Thymus (tissue), 11 donors: Measurements from ENCODE around the gene STK24. TPM values are rescaled to one million over a fixed set of nuclear protein-coding genes. Genes with fewer than 3 reads are reported as not detected.

Experiments
- DNase-seq, 9 donors: peaks; one replicate each; pipeline ENCODE4 v3.0.0-alpha.2; 2013; ENCODE audit warnings: low spot score in 9 of 9, low read depth in 6 of 9, missing footprints in 1 of 9
- H3K27ac ChIP-seq, 2 donors: one replicate each; pipeline ENCODE4 v1.5.1; 2013; ENCODE audit warnings: control low read depth in 1 of 2, low read depth in 1 of 2, low read length in 1 of 2, mild to moderate bottlenecking in 1 of 2, moderate library complexity in 1 of 2
- H3K27me3 ChIP-seq, 2 donors: one replicate each; pipeline ENCODE4 v1.5.1; 2013; ENCODE audit warnings: low read length in 1 of 2; ENCODE audit not compliant: control insufficient read depth in 2 of 2, insufficient read depth in 1 of 2
- H3K36me3 ChIP-seq, 2 donors: one replicate each; pipeline ENCODE4 v1.5.1; 2013; ENCODE audit warnings: low read length in 1 of 2, mild to moderate bottlenecking in 1 of 2, moderate library complexity in 1 of 2; ENCODE audit not compliant: control insufficient read depth in 2 of 2, insufficient read depth in 2 of 2
- H3K4me1 ChIP-seq, 2 donors: one replicate each; pipeline ENCODE4 v1.5.1; 2013; ENCODE audit warnings: low read length in 2 of 2; ENCODE audit not compliant: control insufficient read depth in 2 of 2, insufficient read depth in 2 of 2
- H3K4me3 ChIP-seq, 2 donors: one replicate each; pipeline ENCODE4 v1.5.1; 2013; ENCODE audit warnings: low read length in 2 of 2, control low read depth in 1 of 2, mild to moderate bottlenecking in 1 of 2
- H3K9me3 ChIP-seq, 2 donors: one replicate each; pipeline ENCODE4 v1.5.1; 2013; ENCODE audit warnings: low read length in 1 of 2, mild to moderate bottlenecking in 1 of 2; ENCODE audit not compliant: control insufficient read depth in 2 of 2, insufficient read depth in 1 of 2
- WGBS: extraction: QIAGEN DNeasy Blood & Tissue Kit; methylation state at CpG from one replicate; pipeline ENCODE4 v1.1.7; 2013; 5-methylcytosine and 5-hydroxymethylcytosine counted together
- polyA plus RNA-seq: library from polyadenylated mRNA; stranded (reverse); fragments of 200-250 nt; gene quantifications from one replicate; pipeline ENCODE4 v1.2.3, GENCODE V29; 2013
- total RNA-seq: library from RNA; stranded (reverse); fragments of 120-200 nt; gene quantifications from one replicate; pipeline ENCODE4 v1.2.4, GENCODE V29; 2013
- donor health status: healthy.

STK24 gene
- total and polyA plus RNA-seq, 2 donors, result 52.7 to 62.4 TPM

GRCh38 chr13:98471934-98472333, 105.0 kb downstream of the STK24 start:
- peaks cover 61 to 64% of the 10 kb centered on the region in 2 donors for H3K36me3 ChIP-seq
- H3K4me3 ChIP-seq, result no peak overlapping the region
- no peaks in the 10 kb centered on the region for H3K27me3 ChIP-seq
- H3K9me3 ChIP-seq, result no peaks in the 10 kb centered on the region
- DNase-seq, result no peak
- H3K27ac ChIP-seq, result no peak overlapping the region
- 86% methylated on average over 10 of the region's 10 CpGs for WGBS
- H3K4me1 ChIP-seq, result peaks cover 12 to 20% of the 10 kb centered on the region in 2 donors

- H3K27ac ChIP-seq, result no peak overlapping the region
- peaks cover 64 to 75% of the 10 kb centered on the region in 2 donors for H3K36me3 ChIP-seq
- peaks cover 4 to 16% of the 10 kb centered on the region in 2 donors for H3K4me1 ChIP-seq
- H3K27me3 ChIP-seq, result no peaks in the 10 kb centered on the region
- H3K4me3 ChIP-seq, result no peak overlapping the region
- H3K9me3 ChIP-seq, result no peaks in the 10 kb centered on the region
- DNase-seq, result no peak
- 82% methylated on average over 6 of the region's 6 CpGs for WGBS
Observed at GRCh38 chr13:98470920-98471319, 106.0 kb downstream of the STK24 start.

GRCh38 chr13:98468929-98469328, 108.0 kb downstream of the STK24 start:
- Histone ChIP-seq H3K36me3 (peaks cover 56 to 77% of the 10 kb centered on the region in 2 donors), H3K4me3 (no peak overlapping the region), H3K27me3 (no peaks in the 10 kb centered on the region), H3K9me3 (no peaks in the 10 kb centered on the region), H3K27ac (no peak overlapping the region), H3K4me1 (peaks cover 0 to 17% of the 10 kb centered on the region in 2 donors)
- no peak for DNase-seq
- WGBS, result 97% methylated on average over 20 of the region's 20 CpGs

GRCh38 chr13:98468361-98468760, 108.5 kb downstream of the STK24 start:
- peaks cover 0 to 19% of the 10 kb centered on the region in 2 donors for H3K4me1 ChIP-seq
- H3K9me3 ChIP-seq, result no peaks in the 10 kb centered on the region
- no peak overlapping the region for H3K4me3 ChIP-seq
- no peak overlapping the region for H3K27ac ChIP-seq
- 86% methylated on average over 3 of the region's 3 CpGs for WGBS
- no peaks in the 10 kb centered on the region for H3K27me3 ChIP-seq
- H3K36me3 ChIP-seq, result peaks cover 56 to 76% of the 10 kb centered on the region in 2 donors
- DNase-seq, result no peak

- Histone ChIP-seq H3K9me3 (no peaks in the 10 kb centered on the region), H3K27ac (no peak overlapping the region), H3K4me1 (peaks cover 0 to 19% of the 10 kb centered on the region in 2 donors), H3K27me3 (no peaks in the 10 kb centered on the region), H3K36me3 (peaks cover 63 to 84% of the 10 kb centered on the region in 2 donors), H3K4me3 (no peak overlapping the region)
- no peak for DNase-seq
- 93% methylated on average over 13 of the region's 13 CpGs for WGBS
Observed at GRCh38 chr13:98467263-98467985, 109.5 kb downstream of the STK24 start.

- H3K9me3 ChIP-seq, result no peaks in the 10 kb centered on the region
- 83% methylated on average over 11 of the region's 11 CpGs for WGBS
- peaks cover 63 to 83% of the 10 kb centered on the region in 2 donors for H3K36me3 ChIP-seq
- H3K27ac ChIP-seq, result no peak overlapping the region
- DNase-seq, result peak in 1 of 9 donors; percentile 55
- no peak overlapping the region for H3K4me3 ChIP-seq
- H3K27me3 ChIP-seq, result no peaks in the 10 kb centered on the region
- peaks cover 0 to 20% of the 10 kb centered on the region in 2 donors for H3K4me1 ChIP-seq
Observed at GRCh38 chr13:98466634-98467236, 110.2 kb downstream of the STK24 start.

GRCh38 chr13:98462946-98463345, 114.0 kb downstream of the STK24 start:
- peaks cover 3 to 44% of the 10 kb centered on the region in 2 donors for H3K4me1 ChIP-seq
- no peaks in the 10 kb centered on the region for H3K9me3 ChIP-seq
- H3K4me3 ChIP-seq, result no peak overlapping the region
- H3K27me3 ChIP-seq, result no peaks in the 10 kb centered on the region
- no peak overlapping the region for H3K27ac ChIP-seq
- 92% methylated on average over 8 of the region's 8 CpGs for WGBS
- DNase-seq, result no peak
- peaks cover 73 to 90% of the 10 kb centered on the region in 2 donors for H3K36me3 ChIP-seq

- Histone ChIP-seq H3K36me3 (peaks cover 67 to 89% of the 10 kb centered on the region in 2 donors), H3K27me3 (no peaks in the 10 kb centered on the region), H3K27ac (no peak overlapping the region), H3K4me3 (no peak overlapping the region), H3K9me3 (no peaks in the 10 kb centered on the region), H3K4me1 (peaks cover 5 to 50% of the 10 kb centered on the region in 2 donors)
- no peak for DNase-seq
- WGBS, result 98% methylated on average over 18 of the region's 18 CpGs
Observed at GRCh38 chr13:98462241-98462882, 114.5 kb downstream of the STK24 start.
